H1 (cell line): Measurements from ENCODE around the gene FAM227B. TPM values are rescaled to one million over a fixed set of nuclear protein-coding genes. Genes with fewer than 3 reads are reported as not detected.

ENCODE experiments used
- CTCF ChIA-PET: fragments of 300-600 bp; sonication (Branson Sonifier 250); formaldehyde crosslinking; loops from one replicate; lab custom pipeline; 2021; ENCODE audit not compliant: partially characterized antibody; lab: Charles Lee
- POLR2A ChIA-PET: fragments of 300-600 bp; sonication (Branson Sonifier 250); formaldehyde crosslinking; loops from one replicate; lab custom pipeline; 2021; ENCODE audit warnings: inconsistent platforms; ENCODE audit not compliant: partially characterized antibody; lab: Charles Lee
- DNase-seq, 2 experiments: peaks; one replicate each; pipeline versions ENCODE4 v3.0.0 to v3.0.0-alpha.2; 2010 to 2022; ENCODE audit warnings: low spot score in 2 of 2, low read depth in 1 of 2, mixed read lengths in 1 of 2
- FAIRE-seq: peaks from 2 replicates; lab custom pipeline; 2011; peaks lifted over from hg19 to GRCh38; lab: Jason Lieb, UNC
- H2AFZ ChIP-seq: 2 replicates; pipeline ENCODE4 v1.8.1; 2012; ENCODE audit warnings: low read length, inconsistent platforms
- H2AK5ac ChIP-seq: 2 replicates; pipeline ENCODE4 v1.6.1; 2013; ENCODE audit warnings: low read depth, low read length
- H2BK120ac ChIP-seq: replicated peaks from 2 replicates; pipeline ENCODE3; 2013; ENCODE audit warnings: low read depth, low read length, inconsistent platforms
- H2BK12ac ChIP-seq: 2 replicates; pipeline ENCODE4 v1.6.1; 2013; ENCODE audit warnings: low read depth, low read length
- H2BK15ac ChIP-seq: 2 replicates; pipeline ENCODE4 v1.6.1; 2013; ENCODE audit warnings: low read length
- H2BK20ac ChIP-seq: 2 replicates; pipeline ENCODE4 v1.6.1; 2013; ENCODE audit warnings: low read length
- H2BK5ac ChIP-seq: 2 replicates; pipeline ENCODE4 v1.6.1; 2013; ENCODE audit warnings: low read depth, low read length
- H3K14ac ChIP-seq: 2 replicates; pipeline ENCODE4 v1.6.1; 2013; ENCODE audit warnings: inconsistent platforms; ENCODE audit not compliant: insufficient read length
- H3K18ac ChIP-seq: 2 replicates; pipeline ENCODE4 v1.6.1; 2013; ENCODE audit warnings: low read length; ENCODE audit errors: extremely low read depth
- H3K23ac ChIP-seq: 2 replicates; pipeline ENCODE4 v1.6.1; 2013; ENCODE audit warnings: inconsistent platforms; ENCODE audit not compliant: insufficient read length
- H3K23me2 ChIP-seq: 2 replicates; pipeline ENCODE4 v1.6.1; 2013; ENCODE audit warnings: low read depth, low read length
- H3K27ac ChIP-seq: 2 replicates; pipeline ENCODE4 v1.6.1; 2011; ENCODE audit warnings: low read depth, low read length, inconsistent platforms
- H3K27me3 ChIP-seq, 4 experiments: replicated peaks in 1 of 4; 1 replicate in 1 of 4; 2 replicates in 3 of 4; pipeline versions ENCODE4 v1.6.1 to v1.8.1; 2011 to 2013; ENCODE audit warnings: low read length in 3 of 4, mild to moderate bottlenecking in 3 of 4, inconsistent platforms in 2 of 4, mixed read lengths in 2 of 4, moderate library complexity in 1 of 4; ENCODE audit not compliant: control insufficient read depth in 3 of 4, insufficient read depth in 3 of 4; ENCODE audit errors: extremely low read depth in 1 of 4
- H3K36me3 ChIP-seq, 4 experiments: 2 replicates each; pipeline versions ENCODE4 v1.6.1 to v1.8.1; 2011 to 2013; ENCODE audit warnings: mild to moderate bottlenecking in 4 of 4, low read length in 3 of 4, moderate library complexity in 2 of 4, control low read depth in 1 of 4, inconsistent platforms in 1 of 4; ENCODE audit not compliant: insufficient read depth in 4 of 4, control insufficient read depth in 2 of 4
- H3K4ac ChIP-seq: replicated peaks from 2 replicates; pipeline ENCODE3; 2013; ENCODE audit warnings: low read length, low read depth, mixed read lengths, inconsistent platforms; ENCODE audit not compliant: insufficient read length
- H3K4me1 ChIP-seq, 4 experiments: replicated peaks in 1 of 4; 1 replicate in 1 of 4; 2 replicates in 3 of 4; pipeline versions ENCODE4 v1.6.1 to v1.8.1; 2011 to 2013; ENCODE audit warnings: low read length in 3 of 4, inconsistent platforms in 2 of 4, mixed read lengths in 1 of 4; ENCODE audit not compliant: insufficient read depth in 4 of 4, control insufficient read depth in 3 of 4
- H3K4me2 ChIP-seq, 2 experiments: 2 replicates each; pipeline versions ENCODE4 v1.6.1 to v1.8.1; 2011 to 2013; ENCODE audit warnings: low read depth in 2 of 2, low read length in 2 of 2, control low read depth in 1 of 2, inconsistent platforms in 1 of 2, mild to moderate bottlenecking in 1 of 2; ENCODE audit not compliant: insufficient read depth in 1 of 2
- H3K4me3 ChIP-seq, 4 experiments: fragments of 200-600, 300-600 bp in 1 of 4; sonication (generic), shearing (Covaris generic), sonication (Bioruptor Twin) in 1 of 4; 2 replicates each; pipeline versions ENCODE4 v1.5.1 to v1.8.1; 2011 to 2016; ENCODE audit warnings: low read length in 4 of 4, low read depth in 3 of 4, control low read depth in 2 of 4, inconsistent platforms in 2 of 4, mild to moderate bottlenecking in 2 of 4, mixed read lengths in 1 of 4, moderate library complexity in 1 of 4; ENCODE audit not compliant: insufficient read depth in 2 of 4; ENCODE audit errors: extremely low read depth in 1 of 4
- H3K56ac ChIP-seq: replicated peaks from 2 replicates; pipeline ENCODE3; 2013; ENCODE audit warnings: low read depth, mild to moderate bottlenecking, mixed read lengths, low read length, inconsistent platforms; ENCODE audit not compliant: insufficient read length
- H3K79me1 ChIP-seq: 2 replicates; pipeline ENCODE4 v1.6.1; 2013; ENCODE audit warnings: low read depth, low read length, control low read depth
- H3K79me2 ChIP-seq, 2 experiments: 2 replicates each; pipeline versions ENCODE4 v1.6.1 to v1.8.1; 2012 to 2013; ENCODE audit warnings: low read length in 2 of 2, mild to moderate bottlenecking in 2 of 2, inconsistent platforms in 1 of 2; ENCODE audit not compliant: insufficient read depth in 2 of 2, control insufficient read depth in 1 of 2
- H3K9ac ChIP-seq, 4 experiments: replicated peaks in 1 of 4; 1 replicate in 1 of 4; 2 replicates in 3 of 4; pipeline versions ENCODE4 v1.6.1 to v1.8.1; 2011 to 2013; ENCODE audit warnings: low read depth in 3 of 4, low read length in 3 of 4, control low read depth in 2 of 4, mild to moderate bottlenecking in 2 of 4, moderate library complexity in 2 of 4, inconsistent platforms in 1 of 4; ENCODE audit errors: extremely low read depth in 1 of 4
- H3K9me3 ChIP-seq, 2 experiments: 2 replicates each; pipeline versions ENCODE4 v1.6.1 to v1.8.1; 2012 to 2013; ENCODE audit warnings: mild to moderate bottlenecking in 2 of 2, moderate library complexity in 2 of 2, control low read depth in 1 of 2, inconsistent platforms in 1 of 2, low read depth in 1 of 2, low read length in 1 of 2, mixed read lengths in 1 of 2; ENCODE audit not compliant: insufficient read depth in 2 of 2
- H4K20me1 ChIP-seq, 2 experiments: replicated peaks in 1 of 2; 2 replicates each; pipeline versions ENCODE3 to v1.8.1; 2011 to 2013; ENCODE audit warnings: inconsistent platforms in 2 of 2, low read length in 2 of 2, mild to moderate bottlenecking in 1 of 2; ENCODE audit not compliant: insufficient read depth in 2 of 2, control insufficient read depth in 1 of 2
- H4K5ac ChIP-seq: 2 replicates; pipeline ENCODE4 v1.6.1; 2013; ENCODE audit warnings: low read length, low read depth, mixed read lengths, inconsistent platforms; ENCODE audit not compliant: insufficient read length
- H4K8ac ChIP-seq: 2 replicates; pipeline ENCODE4 v1.8.0; 2013; ENCODE audit warnings: mild to moderate bottlenecking, moderate library complexity, low read length, inconsistent platforms; ENCODE audit not compliant: insufficient read depth; ENCODE audit errors: extremely low read depth
- H4K91ac ChIP-seq: replicated peaks from 2 replicates; pipeline ENCODE3; 2013; ENCODE audit warnings: low read length, mixed read lengths, inconsistent platforms; ENCODE audit not compliant: insufficient read length
- CREB1 ChIP-seq: IDR thresholded peaks from 2 replicates; pipeline ENCODE4 v1.6.1; 2012; ENCODE audit warnings: inconsistent platforms
- EGR1 ChIP-seq: IDR thresholded peaks from 2 replicates; pipeline ENCODE4 v1.6.1; 2011; ENCODE audit warnings: low read depth, low read length, borderline replicate concordance
- MAFK ChIP-seq: IDR thresholded peaks from 2 replicates; pipeline ENCODE4 v1.6.1; 2012; ENCODE audit warnings: low read depth, mild to moderate bottlenecking, improper control_type of control experiment, low read length
- NRF1 ChIP-seq: IDR thresholded peaks from 2 replicates; pipeline ENCODE4 v1.6.1; 2011; ENCODE audit warnings: mild to moderate bottlenecking, low read depth, low read length, improper control_type of control experiment
- SAP30 ChIP-seq: fragments of 300-600 bp; sonication (generic); IDR thresholded peaks from 2 replicates; pipeline ENCODE4 v1.7.1; 2012; ENCODE audit warnings: low read length, moderate library complexity, mild to moderate bottlenecking, inconsistent platforms; ENCODE audit not compliant: insufficient read depth, insufficient replicate concordance
- SIN3A ChIP-seq, 2 experiments: IDR thresholded peaks in 1 of 2; conservative IDR thresholded peaks in 1 of 2; 2 replicates each; pipeline ENCODE4 v1.6.1; 2011 to 2012; ENCODE audit warnings: low read length in 2 of 2, improper control_type of control experiment in 1 of 2, low read depth in 1 of 2, mild to moderate bottlenecking in 1 of 2
- SP2 ChIP-seq: IDR thresholded peaks from 2 replicates; pipeline ENCODE4 v1.6.1; 2012; ENCODE audit warnings: mild to moderate bottlenecking, low read length, inconsistent platforms
- TAF1 ChIP-seq: IDR thresholded peaks from 2 replicates; pipeline ENCODE4 v1.6.1; 2011; ENCODE audit warnings: mild to moderate bottlenecking, low read depth, low read length
- TBP ChIP-seq: IDR thresholded peaks from 2 replicates; pipeline ENCODE4 v1.6.1; 2011; ENCODE audit warnings: low read depth, low read length, improper control_type of control experiment
- TEAD4 ChIP-seq: IDR thresholded peaks from 2 replicates; pipeline ENCODE4 v1.6.1; 2012; ENCODE audit warnings: low read depth, low read length, inconsistent platforms, mixed read lengths
- WGBS, 2 experiments: shearing (Covaris generic) in 1 of 2; methylation state at CpG; one replicate each; pipeline versions ENCODE4 v1.1.6 to v1.1.7; 2013 to 2015; ENCODE audit warnings: low lambda C conversion rate in 2 of 2, mixed read lengths in 2 of 2, inconsistent platforms in 1 of 2, low coverage in 1 of 2, missing lambda C conversion rate in 1 of 2; ENCODE audit not compliant: insufficient replicate concordance in 2 of 2, insufficient coverage in 1 of 2, insufficient read length in 1 of 2; ENCODE audit errors: extremely low coverage in 1 of 2, missing lambda C conversion rate in 1 of 2; 5-methylcytosine and 5-hydroxymethylcytosine counted together
- polyA plus RNA-seq, 7 experiments: library from polyadenylated mRNA; depleted of rRNA in 3 of 7; stranded (reverse) in 5 of 7; unstranded in 2 of 7; fragments of >200 nt in 5 of 7; fragments of 200-250 nt in 2 of 7; gene quantifications; 1 replicate in 5 of 7; 2 replicates in 1 of 7; 4 replicates in 1 of 7; pipeline versions ENCODE4 v1.2.1 to v1.2.3, GENCODE V29; 2011 to 2013; ENCODE audit warnings: missing spikeins in 2 of 7, mixed read lengths in 2 of 7
- total RNA-seq: library from RNA; stranded (reverse); fragmentation: NEBNext Ultra II Directional; extraction: Animal tissue kit (Norgen Biotek cat#: 25700); gene quantifications from 2 replicates; pipeline ENCODE4 v1.2.1, GENCODE V29; 2021

Gene FAM227B
- total and polyA plus RNA-seq, 2 of the 8 experiments (the other 6 are each of a cell fraction or from before 2014, with no cell fraction given), result 4.0 to 6.5 TPM

DNA sequence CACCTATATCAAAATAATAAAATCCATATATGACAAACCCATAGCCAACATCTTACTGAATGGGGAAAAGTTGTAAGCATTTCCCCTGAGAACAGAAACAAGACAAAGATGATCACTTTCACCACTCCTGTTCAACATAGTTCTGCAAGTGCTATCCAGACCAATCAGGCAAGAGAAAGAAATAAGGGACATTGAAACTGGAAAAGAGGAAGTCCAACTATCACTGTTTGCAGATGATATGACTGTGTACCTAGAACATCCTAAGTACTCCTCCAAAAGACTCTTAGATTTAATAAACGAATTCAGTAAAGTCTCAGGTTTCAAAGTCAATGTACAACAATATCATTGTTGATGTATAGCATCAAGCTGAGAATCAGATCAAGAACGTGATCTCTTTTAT lies 233.1 kb downstream of the FAM227B start:
- Histone ChIP-seq H3K23ac (no peak overlapping the region), H3K4me3 (no peak overlapping the region), H4K20me1 (no peaks in the 10 kb centered on the region), H3K23me2 (no peaks in the 10 kb centered on the region), H3K9me3 (no peaks in the 10 kb centered on the region), H2BK20ac (no peak overlapping the region), H4K8ac (no peak overlapping the region), H3K4ac (no peak overlapping the region), H2BK120ac (no peak overlapping the region), H4K91ac (no peak overlapping the region), H2AK5ac (no peak overlapping the region), H2BK12ac (no peak overlapping the region), H3K27me3 (no peaks in the 10 kb centered on the region), H2BK15ac (no peak overlapping the region), H3K4me2 (no peak overlapping the region), H3K4me1 (peaks cover 0 to 9% (median 5%) of the 10 kb centered on the region in 4 experiments; a peak in 4 of 7 replicates), H3K14ac (no peak overlapping the region), H3K56ac (no peak overlapping the region), H3K36me3 (no peaks in the 10 kb centered on the region), H3K18ac (no peak overlapping the region), H3K79me2 (no peaks in the 10 kb centered on the region), H4K5ac (no peak overlapping the region), H2BK5ac (no peak overlapping the region), H3K9ac (no peak overlapping the region), H3K79me1 (no peaks in the 10 kb centered on the region), H2AFZ (no peak overlapping the region), H3K27ac (no peak overlapping the region)
- CTCF ChIA-PET, result no interaction called here
- DNase-seq (no peak), FAIRE-seq (no peak)
- WGBS, 2 experiments, result 81% methylated on average over 2 of the region's 2 CpGs; no CpG with 5 or more reads in 1 of the 2 experiments
- POLR2A ChIA-PET, result no interaction called here
- TF ChIP-seq SP2 (no peak), TAF1 (no peak), NRF1 (no peak), MAFK (no peak), CREB1 (no peak), TBP (no peak), SAP30 (no peak), TEAD4 (no peak), EGR1 (no peak), SIN3A (conservative IDR thresholded peaks at IDR 0.05 in 1 of 2, IDR thresholded peaks at IDR 0.05 in 1 of 2; ENCODE audit: low read depth in 1 of 2, low read length in 2 of 2) (no peak)
